HG03342 (cell line): ENCODE results near the gene TNK2.
"Not testable (repeated sequence)": the region's sequence is repeated elsewhere in the genome, so short reads cannot be mapped to it uniquely, and the experiment has no call there.

Source experiments
- ATAC-seq: cut with Tn5 transposase; IDR thresholded peaks from one replicate; pipeline ENCODE4 v1.9.1; 2021; ENCODE audit warnings: mild to moderate bottlenecking, moderate library complexity; ENCODE audit not compliant: unreplicated experiment

TNK2 gene

DNA sequence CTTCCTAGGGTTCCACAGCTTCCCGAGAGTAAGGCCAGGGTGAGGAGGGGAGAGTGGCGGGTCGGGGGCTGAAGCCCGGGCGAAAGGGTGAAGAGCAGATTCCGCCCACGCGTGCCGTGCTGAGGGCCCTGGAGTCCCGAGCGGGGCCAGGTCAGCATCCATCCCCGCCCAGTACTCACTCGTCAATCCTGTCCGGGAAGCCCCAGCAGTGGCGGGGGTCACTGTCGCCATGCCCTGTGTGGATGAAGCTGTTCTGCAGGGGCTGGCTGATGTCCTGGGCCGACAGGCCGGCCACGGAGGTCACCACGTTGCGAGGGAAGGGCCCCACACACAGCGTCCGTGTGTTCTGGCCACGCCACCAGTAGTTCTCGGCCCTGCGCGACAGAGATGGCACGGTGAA, 36.3 kb downstream of the TNK2 start:
- no peak for ATAC-seq

DNA sequence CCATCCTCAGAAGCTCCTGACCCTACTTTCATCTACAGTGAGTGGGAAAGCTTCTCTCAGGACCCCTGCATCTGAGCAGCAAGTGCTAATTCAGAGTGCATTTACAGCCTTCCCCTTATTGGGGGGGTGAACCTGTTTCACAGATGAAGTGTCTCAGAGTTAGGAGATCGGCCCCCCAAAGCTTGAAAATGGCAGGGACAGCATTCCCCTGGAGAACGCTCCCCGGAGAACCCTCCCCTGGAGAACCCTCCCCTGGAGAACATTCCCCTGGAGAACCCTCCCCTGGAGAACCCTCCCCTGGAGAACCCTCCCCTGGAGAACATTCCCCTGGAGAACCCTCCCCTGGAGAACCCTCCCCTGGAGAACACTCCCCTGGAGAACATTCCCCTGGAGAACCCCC, 36.7 kb downstream of the TNK2 start:
- ATAC-seq, result not testable (repeated sequence)

DNA sequence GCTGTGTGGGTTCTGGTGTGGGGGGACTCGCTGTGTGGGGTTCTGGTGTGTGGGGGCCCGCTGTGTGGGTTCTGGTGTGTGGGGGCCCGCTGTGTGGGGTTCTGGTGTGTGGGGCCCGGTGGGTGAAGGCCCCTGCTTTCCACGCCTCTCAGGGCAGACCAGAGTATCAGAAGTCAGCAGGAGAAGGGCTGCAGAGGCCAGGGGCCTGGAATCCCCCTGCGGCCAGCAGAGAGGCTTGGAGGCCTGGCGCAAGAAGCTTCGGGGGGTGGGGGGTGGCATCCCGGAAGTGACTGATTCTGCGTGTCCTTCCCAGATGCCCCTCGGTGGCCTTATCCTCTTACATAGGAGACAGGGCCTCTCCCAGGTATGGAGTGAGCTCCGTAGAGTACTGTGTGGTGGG, 37.4 kb downstream of the TNK2 start:
- ATAC-seq, result no peak

DNA sequence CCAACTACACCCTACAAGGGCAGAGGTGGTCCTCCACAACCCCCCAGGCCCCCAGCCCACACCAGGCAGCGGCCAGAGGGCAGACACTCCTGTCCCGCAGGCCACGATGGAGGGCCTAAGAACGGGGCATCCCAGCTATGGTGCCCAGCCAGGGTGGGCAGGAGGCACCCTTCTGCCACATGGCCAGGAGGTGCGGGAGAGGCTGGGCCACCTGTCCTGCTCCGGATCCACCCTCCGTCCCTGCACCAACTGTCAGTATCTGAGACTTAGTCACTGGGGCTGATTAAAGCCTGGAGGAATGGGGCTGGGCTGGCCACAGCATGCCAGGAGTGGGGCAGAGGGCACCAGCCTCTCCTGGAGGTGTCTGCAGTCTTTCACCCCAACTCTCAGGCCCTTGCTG, 37.9 kb downstream of the TNK2 start:
- ATAC-seq, result no peak

DNA sequence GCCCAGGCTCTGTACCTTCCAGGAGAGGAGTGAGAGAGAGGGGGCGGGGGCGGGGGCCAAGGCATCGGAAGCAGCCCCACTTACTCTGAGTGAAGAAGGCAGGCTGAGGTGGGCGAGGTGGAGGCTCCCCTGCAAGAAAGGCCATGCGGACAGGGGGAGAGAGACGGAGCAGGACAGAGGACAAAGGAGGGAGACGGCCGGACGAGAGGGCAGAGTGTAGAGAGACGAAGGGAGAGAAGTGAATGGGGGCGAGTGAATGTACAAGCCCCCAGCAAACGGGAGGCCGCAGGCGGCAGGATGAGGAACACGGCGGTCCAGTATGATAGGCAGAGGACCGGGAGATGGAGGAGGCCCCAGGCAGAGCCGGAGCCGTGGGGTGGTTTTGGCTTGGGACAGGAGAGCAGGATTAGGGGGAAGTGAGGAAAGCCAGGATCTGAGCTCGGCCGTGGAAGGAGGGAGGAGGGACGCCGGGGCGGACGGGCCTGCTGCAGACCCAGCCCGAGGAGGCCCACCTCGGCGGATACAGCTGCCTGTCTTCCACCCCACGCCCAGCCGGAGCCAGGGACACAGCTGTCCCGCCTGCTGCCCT, 38.8 kb downstream of the TNK2 start:
- no peak for ATAC-seq

DNA sequence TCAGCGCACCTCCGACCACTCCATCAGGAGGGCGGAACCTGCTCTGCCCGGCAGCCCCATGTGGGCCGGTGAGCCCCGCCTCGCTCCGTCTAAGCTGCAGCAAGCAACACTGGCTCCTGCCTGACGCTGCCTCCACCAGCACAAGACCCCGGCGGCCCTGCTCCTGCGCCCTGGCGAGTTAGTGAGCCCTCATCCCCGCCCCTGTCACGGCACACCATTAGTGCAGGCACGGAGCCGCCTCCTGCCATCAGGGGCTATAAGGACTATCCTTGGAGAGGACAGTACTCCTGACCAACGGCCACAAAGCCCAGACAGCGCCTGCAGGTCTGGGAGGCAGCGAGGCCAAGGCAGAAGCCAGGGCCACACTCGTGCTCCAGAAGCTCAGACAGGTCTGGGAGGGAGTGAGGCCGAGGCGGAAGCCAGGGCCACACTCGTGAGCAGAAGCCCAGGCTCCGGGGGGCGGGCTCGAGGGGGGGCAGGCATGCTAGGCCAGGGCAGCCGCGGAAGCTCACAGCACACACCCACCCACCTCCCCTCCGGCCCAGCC, 39.4 kb downstream of the TNK2 start:
- ATAC-seq, result no peak

DNA sequence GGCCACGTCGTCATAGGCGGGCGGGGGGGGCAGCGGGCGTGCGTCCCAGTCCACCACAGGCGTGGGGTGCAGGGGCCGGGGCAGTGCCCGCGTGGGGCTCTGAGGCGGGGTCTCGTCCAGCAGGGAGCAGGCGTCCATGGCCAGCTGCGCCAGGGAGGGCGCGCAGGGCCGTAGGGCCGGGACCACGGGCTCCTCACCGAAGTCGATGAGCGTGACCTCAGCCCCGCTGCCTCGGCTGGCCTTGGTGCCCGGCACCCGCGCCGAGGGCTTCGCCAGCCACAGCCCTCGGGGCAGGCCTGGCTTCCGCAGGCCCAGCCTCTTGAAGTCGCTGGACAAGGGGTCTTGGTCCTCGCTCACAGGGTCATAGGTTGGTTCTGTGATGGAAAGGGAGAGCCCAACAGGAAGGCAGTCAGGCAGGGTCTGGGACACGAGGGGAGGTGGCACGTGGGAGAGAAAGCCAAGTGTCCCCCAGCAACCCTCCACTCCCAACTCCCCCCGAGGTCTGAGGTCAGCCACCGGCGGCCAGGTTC, 40.0 kb downstream of the TNK2 start:
- ATAC-seq, result no peak

DNA sequence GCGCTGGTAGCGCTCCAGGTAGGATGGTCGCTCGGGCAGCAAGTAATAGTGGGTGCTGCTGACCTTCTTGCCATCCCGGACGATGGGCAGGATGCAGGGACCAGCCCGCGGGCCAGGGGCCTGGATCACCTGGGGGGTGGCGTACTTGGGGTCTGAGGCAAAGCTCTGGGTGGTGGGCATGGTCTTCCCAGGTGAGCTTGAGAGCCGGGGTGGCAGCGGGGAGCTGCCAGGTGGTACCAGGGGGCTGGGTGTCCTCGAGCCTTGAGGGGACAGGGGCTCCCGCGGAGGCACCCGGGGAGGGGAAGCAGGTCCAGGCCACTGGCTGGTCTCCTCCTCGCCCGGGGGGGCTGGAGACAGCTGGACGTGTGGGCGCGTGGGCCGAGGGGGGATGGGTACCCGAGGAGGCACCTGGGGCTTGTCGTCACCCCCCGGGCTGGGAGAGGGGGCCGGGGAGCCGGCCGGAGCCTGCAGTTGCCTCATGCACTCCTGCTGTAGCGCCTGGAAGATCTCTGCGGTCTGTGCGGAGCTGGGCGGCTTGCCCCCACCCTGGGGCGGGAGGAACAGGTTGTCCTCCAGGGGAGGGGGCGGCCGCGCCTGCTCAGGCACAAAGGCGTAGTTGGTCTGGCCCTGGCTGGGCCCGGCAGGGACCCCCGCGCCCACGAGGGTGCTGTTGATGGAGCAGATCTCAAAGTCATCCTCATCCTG, 40.6 kb downstream of the TNK2 start:
- no peak for ATAC-seq

DNA sequence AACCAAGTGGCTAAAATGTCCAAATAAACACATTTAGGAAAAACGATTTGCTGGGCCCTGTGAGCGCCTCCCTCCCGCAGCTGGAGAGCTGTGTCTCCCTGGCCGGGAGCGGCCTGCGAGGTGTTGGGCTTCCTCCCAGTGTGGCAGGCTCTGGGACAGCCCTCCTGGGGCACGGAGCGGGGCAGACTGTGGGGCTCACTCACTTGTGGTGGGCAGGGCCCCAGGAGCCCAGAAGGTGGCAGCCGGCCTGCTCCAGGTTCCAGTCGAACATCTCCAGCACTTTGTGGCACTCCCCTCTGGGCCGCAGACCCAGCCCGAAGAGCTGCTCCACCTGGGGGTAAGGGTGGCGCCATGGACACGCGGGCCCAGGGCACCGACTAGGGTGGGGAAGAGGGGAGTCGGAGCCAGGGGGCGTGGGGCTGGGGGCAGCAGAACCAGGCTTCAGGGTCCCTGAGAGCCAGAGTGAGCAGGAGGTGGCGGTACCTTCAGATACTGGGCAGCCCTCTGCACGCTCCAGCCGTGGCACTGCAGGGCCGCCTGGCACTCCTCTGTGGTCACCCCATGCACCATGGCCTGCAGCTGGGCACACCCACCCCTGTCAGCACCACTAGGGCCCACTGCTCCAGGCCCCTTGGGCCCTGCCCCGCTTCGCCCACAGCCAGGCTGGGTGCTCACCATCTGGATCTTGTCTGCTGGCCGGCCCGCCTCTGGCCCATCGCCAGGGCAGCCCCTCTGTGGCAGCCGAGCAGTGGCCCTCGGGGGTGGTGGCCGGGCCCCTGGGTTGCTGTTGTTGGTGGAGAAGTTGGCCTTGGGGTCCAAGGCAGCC, 41.5 kb downstream of the TNK2 start:
- ATAC-seq, result no peak

DNA sequence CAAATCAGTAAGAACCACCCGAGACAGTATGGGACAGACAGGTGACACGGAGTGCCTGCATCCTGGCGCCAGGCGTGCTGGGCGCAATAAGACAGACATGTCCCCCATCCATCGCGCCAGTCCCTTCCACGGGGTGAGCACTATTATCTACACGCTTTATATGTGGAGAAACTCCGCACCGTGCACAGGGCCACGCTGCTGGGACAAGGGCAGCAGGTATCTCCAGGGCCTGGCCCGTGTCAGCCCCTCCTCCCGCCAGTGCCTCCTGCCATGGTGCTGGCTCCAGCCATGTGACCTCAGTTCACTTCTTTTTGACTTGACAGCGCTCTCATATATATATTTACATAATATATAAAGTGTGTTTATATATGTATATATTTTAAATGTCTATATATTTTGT, 42.6 kb downstream of the TNK2 start:
- ATAC-seq, result no peak

DNA sequence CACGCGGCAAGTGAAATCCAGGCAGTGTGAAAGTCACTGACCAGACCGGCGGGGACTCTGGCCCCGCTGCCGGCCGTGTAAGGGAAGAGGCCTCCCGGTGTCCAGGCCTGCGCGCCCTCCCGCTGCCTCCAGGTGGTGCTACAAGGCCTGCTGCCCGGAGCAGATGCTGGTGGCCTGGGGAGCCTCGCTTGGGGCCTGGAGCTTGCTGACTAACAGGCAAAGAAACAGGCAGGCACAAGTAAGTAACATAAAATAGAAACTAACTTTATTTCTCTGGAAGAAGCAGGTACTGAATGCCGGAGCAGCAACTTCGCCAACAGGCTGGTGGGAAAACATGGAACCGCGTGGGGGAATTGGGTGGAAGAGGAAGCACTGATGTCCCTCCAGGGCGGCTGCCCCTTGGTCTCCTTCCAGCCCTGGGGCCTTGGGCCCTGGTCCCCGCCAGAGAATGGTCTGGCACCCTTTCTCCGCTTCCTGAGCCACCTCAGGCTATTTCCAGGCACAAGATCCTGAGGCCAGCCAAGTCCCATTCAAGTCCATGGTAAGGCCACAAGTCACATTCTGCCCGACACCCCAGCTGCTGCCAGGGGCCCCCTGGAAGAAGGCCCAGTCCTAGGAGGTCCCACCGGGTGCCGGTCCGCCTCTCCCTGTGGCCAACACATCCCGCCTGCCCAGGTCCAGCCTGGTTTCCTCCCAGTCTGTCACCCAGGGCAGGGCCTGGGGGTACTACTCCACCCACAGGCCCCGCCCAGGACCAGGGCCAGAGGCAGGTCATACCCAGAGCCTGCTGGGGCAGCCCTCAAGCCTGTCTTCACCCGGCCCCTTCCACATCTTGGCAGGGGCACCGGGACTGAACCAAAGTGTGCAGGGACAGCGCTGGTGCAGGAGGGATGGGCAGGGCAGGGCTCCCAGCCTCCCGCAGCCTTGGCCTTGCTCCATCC, 45.0 kb downstream of the TNK2 start:
- peak; percentile 70 for ATAC-seq

DNA sequence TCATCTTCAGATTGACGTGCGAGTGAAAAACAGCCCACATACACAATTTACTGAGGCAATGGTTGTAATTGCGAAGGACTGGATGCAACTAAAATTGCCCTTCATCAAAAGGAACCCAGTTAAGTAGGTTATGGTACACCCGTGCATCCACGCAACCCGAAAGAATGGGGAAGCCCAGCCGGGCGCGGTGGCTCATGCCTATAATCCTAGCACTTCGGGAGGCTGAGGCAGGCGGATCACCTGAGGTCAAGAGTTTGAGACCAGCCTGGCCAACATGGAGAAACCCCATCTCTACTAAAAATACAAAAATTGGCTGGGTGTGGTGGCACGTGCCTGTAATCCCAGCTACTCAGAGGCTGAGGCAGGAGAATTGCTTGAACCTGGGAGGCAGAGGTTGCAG, 46.0 kb downstream of the TNK2 start:
- not testable (repeated sequence) for ATAC-seq

DNA sequence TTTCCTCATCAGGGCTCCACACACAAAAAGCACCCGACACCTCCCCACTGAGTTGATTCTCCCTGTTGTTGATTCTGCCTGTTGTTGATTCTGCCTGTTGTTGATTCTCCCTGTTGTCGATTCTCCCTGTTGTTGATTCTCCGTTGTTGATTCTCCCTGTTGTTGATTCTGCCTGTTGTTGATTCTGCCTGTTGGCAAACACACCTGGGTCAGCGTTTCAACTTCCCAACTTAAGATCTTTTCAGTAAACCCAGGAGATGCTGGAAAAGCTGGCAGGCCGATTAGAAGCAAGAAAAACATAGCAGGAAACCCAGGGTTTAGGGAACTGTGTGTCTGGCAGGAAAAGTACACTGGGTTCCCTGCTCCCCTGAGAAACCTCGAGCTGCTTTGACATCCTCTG, 47.9 kb downstream of the TNK2 start:
- no peak for ATAC-seq

DNA sequence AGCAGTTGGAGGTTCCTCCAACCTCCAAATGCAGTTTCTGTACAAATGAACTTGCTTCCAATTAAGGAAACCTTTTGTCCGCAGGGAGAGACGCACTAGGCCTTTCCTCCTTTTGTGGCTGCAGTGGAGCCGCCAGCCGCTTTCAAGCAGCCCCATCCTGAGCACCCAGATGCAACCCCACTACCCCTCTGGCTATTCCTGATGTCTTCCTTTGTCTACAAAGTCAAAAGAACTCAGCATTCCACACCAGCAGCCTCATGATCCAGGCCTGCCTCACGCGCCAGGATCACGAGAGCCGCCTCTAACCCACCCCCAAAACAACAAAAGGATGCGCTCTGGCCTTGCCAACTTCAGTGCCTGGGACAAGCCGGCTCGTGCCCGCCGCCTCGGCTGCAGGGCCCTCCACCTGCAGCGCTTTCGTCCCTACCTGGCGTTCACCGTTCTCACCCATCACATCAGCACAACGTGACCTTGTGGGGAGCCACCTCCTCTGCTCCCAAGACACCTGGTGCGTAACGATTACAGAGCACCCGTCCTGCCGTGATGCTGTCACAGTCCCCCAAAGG, 48.4 kb downstream of the TNK2 start:
- no peak for ATAC-seq

DNA sequence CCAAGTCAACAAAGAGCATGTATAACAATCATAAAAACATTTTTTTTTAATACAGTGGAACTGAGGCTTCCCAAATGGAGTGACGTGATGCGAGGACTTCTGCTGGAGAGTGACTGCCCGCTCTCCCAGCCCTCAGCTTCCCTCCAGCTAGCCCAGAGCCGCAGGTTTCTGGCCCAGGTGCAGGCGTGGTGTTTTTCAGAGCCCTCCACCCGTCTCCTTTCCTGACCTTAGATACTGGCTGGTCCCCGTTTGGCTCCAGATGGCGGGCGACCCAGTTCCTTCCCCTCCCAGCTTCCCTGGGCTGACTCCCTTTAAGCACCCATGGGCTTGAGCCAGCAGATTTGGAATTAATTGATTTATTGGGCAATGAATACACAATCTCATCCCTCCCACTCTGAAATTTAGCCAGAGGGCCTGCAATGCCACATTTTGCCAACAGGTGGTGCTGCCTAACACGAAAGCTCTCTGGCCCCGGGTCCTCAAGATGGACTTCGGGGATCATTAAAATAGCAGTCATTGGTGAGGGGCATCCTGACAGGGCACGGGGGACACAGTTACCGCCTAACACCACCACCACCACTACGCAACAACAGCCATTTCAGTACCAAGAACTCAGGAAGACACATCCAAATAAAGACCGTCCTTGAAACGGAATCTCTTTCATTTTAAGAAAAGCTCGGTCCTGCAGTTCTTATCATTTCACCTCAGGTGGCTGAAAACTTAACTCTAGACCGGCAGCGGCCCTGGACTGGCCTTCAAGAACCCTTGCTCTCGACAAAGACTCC, 49.1 kb downstream of the TNK2 start:
- ATAC-seq, result no peak

DNA sequence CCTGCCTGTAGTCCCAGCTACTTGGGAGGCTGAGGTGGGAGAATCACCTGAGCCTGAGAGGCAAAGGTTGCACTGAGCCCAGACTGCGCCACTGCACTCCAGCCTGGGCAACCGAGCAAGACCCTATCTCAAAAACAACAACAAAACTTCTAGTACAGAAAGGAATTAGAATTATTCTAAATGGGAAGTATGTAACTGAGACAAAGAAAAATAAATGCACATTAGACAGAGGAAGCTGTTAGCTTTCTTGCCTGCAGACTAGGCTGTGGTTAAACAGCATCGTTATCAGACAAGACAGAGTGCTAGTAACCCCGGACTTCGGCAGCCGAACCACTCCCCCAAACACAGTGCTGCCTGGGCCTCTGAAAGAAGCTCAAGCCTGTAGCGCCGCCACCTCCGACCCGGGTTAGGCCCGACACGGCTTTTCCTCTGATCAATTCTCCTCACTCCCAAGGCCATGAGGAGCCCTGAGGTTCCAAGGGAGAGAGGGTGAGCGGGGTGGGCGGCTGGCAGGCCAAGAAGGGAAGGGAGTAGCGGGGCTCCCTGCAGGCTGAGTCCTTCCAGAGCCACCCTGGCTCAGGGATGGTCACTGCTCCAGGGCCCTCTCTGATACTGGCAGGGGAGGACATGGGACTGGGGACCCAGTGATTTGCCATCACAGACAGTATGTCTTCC, 51.8 kb downstream of the TNK2 start:
- no peak for ATAC-seq

DNA sequence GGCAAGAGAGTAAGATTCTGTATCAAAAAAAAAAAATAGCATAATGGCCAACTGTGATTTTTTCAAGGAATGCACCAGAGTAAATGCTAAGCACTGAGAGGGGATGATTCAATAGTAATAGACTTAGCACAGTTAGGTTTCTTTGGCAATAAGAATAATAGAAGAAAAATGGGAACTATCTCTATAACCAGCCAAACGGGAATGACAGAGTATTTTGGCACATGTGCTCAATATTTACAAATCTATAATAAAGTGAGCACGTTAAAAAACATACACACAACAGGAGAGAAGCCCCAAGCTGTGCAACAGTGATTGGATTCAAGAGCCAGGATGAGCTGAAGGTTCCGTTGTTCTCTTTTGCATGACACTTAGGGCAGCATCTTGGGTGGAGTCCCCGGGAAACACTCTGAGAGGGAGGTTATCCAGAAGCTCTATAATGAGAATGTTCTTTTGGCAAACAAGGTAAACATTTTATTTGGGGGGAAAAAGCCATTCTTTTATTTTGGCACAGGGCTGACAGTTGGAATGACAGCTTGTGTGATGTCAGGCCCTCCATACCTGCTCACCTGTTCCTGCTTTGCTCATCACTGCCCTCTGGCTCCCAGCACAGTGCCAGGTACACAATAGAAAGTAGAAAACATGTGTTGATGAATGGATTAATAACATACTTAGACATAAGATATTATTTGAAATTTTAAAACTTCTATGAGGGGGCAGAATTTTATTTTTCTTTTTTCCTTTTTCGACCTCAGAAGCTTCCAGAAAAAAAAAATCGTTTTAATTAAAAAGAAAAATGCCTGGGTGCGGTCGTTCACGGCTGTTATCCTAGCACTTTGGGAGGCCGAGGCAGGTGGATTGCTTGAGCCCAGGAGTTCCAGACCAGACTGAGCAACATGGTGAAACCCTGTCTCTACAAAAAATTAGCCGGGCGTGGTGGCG, 52.6 kb downstream of the TNK2 start:
- ATAC-seq, result no peak
